Renal cortical epithelial cell (primary cell): Measurements from ENCODE around the gene GPR156. TPM values are rescaled to one million over a fixed set of nuclear protein-coding genes. Genes with fewer than 3 reads are reported as not detected.
"Not testable (repeated sequence)": the region's sequence is repeated elsewhere in the genome, so short reads cannot be mapped to it uniquely, and the experiment has no call there.

ENCODE experiments used
- DNase-seq: peaks from one replicate; pipeline ENCODE4 v3.0.0-alpha.2; 2011; ENCODE audit warnings: low read depth
- total RNA-seq: library from RNA; depleted of rRNA; stranded (reverse); fragments of >200 nt; gene quantifications from 2 replicates; pipeline ENCODE4 v1.2.3, GENCODE V29; 2014

The GPR156 gene
- total RNA-seq, result 0.99 and 2.4 TPM in 2 replicates

DNA sequence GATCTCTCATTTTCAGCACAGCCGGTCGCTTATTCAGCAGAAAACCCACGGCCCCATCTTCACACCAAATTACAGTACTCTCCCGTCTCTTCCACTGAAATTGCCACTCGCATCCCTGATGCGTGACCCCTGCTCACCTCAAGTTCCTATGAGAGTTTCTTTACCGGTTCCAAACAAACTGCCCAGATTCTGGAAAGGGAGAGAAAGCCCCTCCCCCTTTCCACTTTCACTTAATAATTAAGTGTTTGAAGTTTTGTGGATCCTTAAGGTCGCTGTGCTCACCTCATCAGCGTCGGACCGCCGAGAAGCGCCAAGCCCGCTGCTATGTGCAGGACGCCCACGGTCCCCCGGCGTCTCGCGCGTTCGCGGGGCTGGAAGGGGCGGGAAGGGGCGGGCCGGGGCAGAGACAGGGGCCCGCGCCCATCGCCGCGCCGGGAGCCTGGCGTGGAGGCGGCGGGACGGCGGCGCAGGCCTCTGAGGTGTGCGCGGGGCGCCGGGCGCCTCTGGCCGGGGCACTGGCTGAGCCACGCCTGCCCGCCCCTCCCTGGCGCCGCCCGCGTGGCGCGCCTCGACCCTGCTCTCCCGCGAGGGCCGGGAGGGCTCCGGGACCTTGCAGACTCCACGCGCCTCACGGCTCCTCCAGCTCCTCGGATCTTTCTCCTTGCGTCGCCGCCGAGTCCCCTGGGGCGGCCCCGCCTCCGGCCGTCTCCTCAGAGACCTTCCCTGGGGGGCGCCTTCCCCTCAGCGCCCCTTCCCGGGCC, at the start of gene GPR156:
GPR156 (minus strand) TSS at position 476 of the 761 bp plus-strand sequence. CDS start 41,124 bp downstream, outside the sequence.
- no peak for DNase-seq

- DNase-seq, result no peak
Observed at GRCh38 chr3:120332646-120333045, 47.6 kb upstream of the GPR156 start.

DNA sequence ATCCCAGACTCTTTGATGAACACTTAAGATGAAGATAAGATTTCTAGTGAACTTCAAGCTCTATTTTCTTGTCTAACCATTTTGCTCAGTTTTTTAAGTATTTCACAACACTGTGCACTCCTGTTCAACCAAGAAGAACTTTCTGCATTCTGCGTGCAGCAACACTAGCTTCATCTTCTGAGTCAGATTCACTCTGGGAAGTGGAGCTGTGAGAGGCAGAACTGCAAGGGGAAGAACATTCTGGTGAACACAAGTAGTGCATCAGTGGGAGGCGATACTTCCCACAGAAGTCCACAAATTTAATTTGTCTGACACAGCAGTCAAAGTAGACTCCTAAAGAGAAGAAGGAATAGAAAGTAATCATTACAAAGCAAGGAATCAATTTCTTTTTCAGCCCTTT, 46.1 kb upstream of the GPR156 start:
- DNase-seq, result peak; percentile 63

DNA sequence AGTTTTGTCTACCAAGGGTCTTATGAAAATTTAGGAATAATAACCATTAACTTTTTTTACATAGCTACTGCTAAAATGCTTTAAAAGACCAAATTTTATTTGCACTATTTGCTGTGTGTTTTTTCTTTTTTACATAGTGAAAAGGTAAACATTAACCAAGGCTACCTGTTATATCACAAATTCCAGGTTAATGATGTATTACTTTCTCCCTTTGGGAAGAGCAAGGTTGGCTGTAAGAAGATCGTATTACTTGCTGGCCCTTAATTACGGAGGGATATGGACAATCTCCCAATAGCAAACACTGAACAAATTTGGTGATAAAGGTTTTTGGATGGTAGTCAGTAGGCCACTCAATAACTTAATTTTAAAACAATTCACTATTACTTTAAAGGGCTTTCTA, 41.8 kb upstream of the GPR156 start:
- DNase-seq, result peak; percentile 31

DNA sequence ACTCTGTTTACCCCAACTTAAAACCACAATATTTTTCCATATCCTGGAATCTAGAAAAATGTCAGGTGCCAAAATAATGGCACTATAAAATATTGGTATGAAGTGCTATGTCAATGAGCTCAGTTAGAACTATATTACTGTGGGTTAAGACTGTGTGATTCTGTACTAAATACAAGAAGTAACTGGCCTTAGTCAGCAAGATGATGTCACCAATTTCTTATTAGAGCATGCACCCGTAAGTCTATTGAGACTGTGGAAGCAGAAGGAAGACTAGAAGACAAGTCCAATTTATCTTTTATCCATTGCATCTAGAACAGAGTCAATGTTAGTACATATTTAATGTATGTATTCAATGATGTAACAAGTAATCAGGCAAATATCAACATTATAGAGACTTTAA, 39.2 kb upstream of the GPR156 start:
- DNase-seq, result peak; percentile 26

GRCh38 chr3:120323761-120324160, 38.7 kb upstream of the GPR156 start:
- DNase-seq, result not testable (repeated sequence)

DNA sequence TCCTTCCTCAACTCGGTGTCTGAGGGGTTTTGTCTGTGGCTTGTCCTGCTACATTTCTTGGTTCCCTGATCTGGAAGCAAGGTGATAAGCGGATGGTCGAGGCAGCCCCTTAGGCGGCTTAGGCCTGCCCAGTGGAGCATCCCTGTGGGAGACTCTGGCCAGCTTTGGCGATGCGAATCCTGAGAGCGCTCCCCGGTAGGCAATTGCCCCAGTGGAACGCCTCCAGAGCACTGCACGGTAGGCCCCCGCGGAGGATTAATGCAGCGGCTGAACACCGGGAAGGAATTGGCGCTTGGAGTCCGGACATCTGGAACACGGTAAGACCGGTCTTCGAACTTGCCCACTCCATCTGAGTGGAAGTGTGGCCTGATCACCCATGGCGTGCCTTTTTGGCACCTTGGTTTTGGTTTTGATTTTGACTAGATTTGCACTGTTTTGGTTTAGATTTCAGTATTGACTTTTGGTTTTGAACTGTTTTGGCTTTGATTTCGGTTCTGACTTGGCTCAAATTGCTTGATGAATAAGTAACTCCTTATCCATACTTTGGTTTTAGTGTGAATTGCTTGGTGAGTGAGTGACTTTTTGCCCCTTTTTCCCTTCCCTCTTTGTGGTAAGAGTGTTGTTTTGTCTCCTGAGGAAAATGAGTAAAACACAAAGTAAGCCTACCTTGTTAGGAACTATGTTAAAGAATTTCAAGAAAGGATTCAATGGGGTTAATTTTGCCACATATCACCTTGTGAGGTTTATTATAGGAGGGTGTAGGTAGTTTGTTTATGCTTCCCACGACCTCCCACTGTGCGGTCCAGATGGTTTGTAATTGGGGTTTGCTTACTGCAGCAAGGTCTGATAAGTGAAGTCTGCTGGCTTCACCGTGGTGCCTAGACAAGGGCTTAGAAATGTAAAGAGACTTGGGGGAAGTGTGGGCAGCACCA, 27.1 kb upstream of the GPR156 start:
- no peak for DNase-seq

- DNase-seq, result no peak
Observed at GRCh38 chr3:120306519-120307455, 21.8 kb upstream of the GPR156 start.

DNA sequence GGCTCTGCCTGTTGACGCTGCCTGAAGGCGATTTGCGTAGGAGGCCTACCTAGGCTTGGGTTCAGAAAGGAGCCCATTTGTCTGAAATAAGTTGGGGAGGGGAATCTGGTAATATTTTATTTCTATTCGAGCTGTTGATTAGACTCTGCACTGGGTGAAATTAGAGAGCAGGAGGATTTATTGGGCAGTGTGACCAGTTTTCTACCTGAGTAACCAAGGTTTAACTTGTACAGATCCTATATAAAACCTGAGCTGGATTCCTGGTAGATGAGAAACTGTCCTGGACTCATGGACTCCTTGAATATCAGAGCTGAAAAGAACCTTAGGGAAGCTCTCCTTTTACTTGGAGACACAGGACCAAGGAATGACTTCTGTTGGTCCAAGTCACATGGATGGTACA, 19.6 kb upstream of the GPR156 start:
- DNase-seq, result peak; percentile 60

DNA sequence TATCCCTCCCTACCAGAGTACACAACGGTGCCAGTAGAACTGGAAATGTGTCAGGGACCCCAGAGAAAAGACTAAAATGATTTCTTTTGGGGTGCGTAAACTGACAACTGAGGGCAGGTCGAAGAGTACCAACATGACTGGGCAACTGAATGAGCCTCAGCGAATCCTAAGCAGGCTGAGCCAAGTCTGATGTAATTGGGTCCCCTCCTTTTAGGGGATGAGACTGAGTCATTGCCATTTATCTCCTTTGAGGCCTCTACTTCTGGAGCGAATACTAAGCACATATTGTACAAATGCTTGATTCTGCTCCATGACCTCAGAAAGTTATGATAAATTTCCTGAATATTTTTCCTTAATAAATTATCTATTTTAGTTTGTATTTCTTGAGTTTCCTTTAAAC, 17.3 kb upstream of the GPR156 start:
- no peak for DNase-seq

DNA sequence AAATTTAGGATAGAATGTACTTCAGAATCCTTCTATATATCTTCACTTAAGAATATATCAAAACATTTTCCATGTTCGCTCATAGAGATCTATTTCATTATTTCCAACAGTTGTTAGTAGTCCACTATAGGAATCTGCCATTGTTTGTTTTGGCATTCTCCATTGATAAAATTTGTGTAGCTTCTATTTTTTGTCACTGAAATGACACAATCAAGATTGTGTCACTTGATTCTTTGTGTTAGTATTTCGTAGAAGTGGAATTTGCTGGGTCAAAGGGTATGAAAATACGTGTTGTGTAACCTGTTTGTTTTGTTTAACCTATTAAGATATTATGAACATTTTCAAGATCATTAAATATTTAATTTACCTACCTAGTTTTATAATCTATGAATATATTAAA, 15.9 kb upstream of the GPR156 start:
- DNase-seq, result no peak

- DNase-seq, result no peak
Observed at GRCh38 chr3:120299403-120299802, 14.4 kb upstream of the GPR156 start.

- DNase-seq, result no peak
Observed at GRCh38 chr3:120298996-120299395, 14.0 kb upstream of the GPR156 start.

GRCh38 chr3:120291552-120291951, 6.5 kb upstream of the GPR156 start:
- not testable (repeated sequence) for DNase-seq

GRCh38 chr3:120289636-120290035, 4.6 kb upstream of the GPR156 start:
- DNase-seq, result no peak

DNA sequence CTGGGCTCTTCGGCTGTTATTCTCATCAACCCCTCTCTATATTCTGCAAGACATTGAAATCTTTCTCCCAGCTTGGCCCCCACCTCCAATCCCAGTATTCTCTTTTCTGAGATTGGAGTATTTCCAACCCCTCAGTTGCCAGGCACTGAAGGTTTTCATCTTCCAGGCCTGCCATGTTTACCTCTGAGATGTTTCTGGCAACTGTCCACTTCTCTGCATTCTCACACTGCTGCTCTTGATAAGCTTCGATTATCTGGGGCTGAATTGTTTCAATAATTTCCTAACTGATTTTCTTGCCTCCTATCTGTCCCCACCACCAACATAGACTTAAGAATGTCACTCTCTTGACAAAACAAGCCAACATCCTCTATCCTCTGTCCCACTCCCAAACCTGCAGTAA, 1.4 kb upstream of the GPR156 start:
- DNase-seq, result no peak

- DNase-seq, result no peak
Observed at GRCh38 chr3:120285508-120285841, 453 bp upstream of the GPR156 start.

GRCh38 chr3:120281261-120281660, 3.8 kb downstream of the GPR156 start:
- no peak for DNase-seq

DNA sequence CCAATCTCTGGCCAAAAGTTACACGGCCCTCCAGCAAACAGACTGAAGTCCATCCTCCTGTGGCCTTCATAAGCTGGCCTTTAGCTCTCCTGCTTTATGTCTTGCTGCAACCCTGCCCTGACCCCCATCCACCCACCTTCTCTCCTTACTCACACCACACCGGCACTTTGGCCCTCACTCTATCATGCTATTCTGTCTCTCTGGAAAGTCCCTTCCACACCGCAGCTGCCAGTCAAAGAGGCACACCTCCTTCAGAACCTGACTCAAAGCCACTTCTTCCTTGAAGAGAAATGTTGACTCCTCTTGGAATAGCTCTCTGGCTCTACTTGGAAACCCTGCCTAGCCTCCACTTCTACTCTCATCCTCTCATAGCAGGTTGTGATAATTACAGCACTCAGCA, 4.5 kb downstream of the GPR156 start:
- DNase-seq, result no peak

- no peak for DNase-seq
Observed at GRCh38 chr3:120280026-120280425, 5.0 kb downstream of the GPR156 start.

GRCh38 chr3:120276767-120277166, 8.3 kb downstream of the GPR156 start:
- DNase-seq, result no peak

DNA sequence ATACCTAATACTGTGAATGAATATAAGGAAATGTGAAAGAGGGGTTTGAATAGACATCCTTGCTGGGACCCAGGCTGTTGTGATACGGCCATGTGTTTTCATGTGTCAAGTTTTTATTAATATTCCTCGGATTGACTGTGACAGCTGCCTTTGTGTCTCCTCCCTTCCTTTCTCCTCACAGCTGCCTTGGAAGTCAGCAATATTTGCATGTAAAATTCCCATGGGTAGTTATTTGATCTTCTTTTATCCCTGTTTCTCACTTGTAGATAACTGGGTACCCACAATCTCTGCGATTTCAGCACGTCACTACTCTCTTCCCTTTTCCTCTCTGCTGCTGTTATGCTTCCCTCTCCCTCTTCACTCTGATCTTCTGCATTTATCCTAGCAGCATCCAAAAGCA, 9.4 kb downstream of the GPR156 start:
- DNase-seq, result no peak
